HG03457 (cell line): ENCODE measurements around the gene CIB4.

Experiments
- ATAC-seq: cut with Tn5 transposase; IDR thresholded peaks from one replicate; pipeline ENCODE4 v1.9.1; 2021; ENCODE audit warnings: moderate number of reproducible peaks; ENCODE audit not compliant: unreplicated experiment

The CIB4 gene

DNA sequence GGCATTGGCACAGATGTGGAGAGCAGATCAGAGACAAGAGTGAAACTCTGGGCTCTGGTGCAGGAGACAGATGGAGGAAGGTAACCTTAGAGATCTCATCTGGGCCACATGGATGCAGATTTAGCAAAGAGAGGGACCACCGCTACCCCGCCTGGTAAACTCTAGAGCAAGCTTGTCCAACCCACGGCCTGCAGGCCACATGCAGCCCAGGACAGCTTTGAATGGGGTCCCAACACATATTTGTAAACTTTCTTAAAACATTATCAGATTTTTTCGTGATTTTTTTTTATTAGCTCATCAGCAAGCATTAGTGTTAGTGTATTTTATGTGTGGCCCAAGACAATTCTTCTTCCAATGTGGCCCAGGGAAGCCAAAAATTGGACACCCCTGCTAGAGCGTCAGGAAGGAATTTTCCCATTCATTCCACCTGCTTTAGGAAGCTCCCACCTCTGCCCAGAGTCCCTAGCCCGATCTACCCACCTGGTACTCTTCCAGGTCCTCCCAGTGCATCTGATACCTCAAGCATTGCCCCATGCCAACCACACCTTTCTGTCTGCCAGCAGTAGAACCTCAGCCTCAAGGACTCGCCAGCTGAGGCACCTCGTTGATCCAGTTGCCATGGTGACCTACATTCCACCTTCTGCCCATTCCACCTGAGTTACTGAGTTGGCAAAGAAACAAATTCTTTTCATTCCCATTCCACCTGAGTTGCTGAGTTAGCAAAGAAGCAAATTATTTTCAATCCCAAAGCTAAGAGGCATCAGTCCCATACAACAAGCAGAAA is at the start of gene CIB4:
CIB4 (minus strand) TSS at position 586 of the 784 bp plus-strand sequence; CDS start at position 534, 52 bp downstream.
- no peak for ATAC-seq

DNA sequence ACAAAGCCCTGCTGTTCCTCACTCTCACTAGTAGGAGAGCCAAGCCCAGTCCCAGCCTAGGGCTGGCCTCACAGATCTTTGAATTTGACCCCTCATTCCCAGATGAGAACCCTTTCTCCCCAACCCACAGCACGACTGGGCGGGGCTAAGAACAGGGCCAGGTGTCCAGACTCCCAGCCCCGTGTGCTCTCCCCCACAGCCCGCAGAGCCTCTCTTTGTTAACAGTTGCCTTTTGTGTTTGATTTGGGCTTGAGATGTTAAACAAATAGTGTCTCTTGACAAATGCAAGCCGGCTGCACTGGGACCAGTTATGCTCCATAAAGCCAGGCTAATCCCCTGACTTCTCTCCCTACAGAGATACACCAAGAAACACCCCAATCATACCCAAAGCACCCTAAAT is 46.6 kb upstream of the CIB4 start:
- ATAC-seq = no peak

DNA sequence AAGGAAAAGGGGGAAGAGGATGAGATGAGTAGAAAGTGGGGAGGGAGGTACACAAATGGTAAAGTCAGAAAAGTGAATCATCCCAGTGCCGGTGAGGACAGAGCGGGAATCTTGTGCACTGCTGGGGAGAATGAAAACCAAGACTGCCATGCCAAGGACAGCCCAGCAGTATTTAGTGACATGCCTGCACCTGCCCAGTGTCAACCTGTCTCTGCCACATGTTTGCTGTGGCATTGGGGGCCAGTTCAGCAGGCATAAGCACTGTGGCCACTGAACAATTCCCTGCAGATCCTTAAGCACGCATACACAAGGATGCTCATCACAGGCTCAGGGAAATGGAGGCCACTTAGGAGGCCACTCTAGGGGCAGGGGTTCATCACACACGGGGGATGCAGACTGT is 46.2 kb upstream of the CIB4 start:
- no peak for ATAC-seq

DNA sequence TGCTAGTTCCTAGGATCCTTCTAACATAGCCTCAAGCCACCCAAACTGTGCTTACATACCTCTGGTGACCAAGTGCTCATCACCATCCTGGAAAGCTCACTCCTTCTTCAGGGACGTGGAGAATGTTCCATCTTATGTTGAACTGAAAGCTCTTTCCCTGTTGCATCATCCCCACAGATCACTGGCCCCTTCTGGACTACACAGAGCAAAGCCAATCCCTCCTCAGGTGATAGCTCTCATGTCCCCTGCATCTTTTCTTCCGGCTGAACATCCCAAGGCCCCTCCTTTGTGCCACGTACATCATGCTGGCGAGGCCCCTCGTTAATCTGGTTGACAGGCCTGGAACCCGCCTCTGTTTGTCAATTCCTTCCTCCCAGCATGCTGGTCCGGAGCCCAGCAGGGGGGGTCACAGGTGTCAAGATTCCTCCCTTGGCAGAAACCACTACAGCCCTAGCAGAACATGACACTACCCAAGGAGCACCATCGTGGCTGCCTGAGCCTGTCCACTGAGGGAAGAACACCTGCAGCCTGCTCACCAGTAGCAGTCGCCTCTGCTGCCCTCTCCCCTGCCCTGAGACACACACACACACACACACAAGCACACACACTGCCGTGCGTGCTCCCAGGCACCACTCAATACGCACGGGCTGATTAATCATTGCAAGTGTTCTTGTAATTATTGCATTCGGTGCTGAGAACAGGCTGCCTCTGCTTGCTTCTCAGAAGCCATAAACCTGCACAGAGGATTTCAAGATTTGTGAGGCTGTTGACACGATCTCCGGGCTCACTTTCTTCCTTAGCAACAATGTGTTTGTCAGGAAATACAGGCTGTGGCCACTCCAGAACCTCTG is 45.0 kb upstream of the CIB4 start:
- ATAC-seq = no peak

DNA sequence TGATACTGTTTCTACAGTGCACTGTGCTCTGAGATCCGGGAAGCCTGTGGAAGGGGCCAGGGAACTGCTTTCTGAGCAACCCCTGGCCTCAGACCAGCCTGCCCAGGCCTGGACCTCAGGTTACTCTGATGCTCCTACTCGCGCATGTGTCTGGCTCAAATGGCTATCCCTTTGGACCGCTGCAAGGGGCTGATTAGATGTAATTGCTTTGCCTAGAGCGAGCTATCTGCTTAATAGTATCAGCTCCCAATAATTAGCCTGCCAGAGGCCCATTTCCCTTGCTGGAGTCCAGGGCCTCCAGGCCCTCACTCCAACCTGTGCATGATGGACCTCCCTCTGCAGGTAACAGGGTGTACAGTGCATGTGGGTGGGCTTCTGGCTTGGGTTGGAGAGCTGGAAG is 44.2 kb upstream of the CIB4 start:
- no peak for ATAC-seq

DNA sequence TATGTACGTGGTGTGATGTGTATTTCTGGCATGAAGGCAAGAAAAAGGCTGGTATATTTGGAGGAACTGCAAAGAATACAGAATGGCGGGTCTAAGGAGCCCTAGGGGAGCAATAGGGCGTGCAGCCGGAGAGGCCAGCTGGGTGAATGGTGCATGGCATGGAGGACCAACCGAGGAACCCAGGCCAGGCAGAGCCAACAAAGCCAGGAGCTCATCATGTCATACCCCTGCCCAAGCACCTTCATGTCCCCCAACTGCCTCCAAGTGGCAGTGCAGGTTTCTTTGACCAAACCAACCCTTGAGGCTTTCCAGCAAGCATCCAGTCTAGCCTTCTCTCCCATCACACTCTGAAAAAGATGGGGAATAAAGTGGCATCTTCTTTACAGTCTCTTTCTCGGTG is 42.4 kb upstream of the CIB4 start:
- no peak for ATAC-seq

DNA sequence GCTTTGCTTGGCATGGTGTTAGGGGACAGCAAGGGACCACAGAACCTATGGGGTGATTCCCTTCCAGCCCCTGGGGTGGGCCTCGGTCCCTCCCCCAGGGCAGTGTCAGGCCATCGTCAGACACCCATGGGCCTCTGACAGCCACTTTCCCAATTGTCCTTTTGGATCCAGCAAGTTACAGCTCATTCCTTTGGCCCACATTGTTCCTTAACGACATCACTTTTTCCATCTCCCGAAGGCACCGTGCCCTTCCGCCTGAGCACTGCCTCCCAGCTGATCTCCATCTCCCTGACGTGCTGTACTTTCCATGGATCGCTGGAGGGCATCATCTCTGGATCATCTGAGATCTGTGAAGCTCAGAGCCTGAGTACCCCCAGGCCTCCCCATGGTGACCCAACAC is 41.0 kb upstream of the CIB4 start:
- ATAC-seq = no peak

DNA sequence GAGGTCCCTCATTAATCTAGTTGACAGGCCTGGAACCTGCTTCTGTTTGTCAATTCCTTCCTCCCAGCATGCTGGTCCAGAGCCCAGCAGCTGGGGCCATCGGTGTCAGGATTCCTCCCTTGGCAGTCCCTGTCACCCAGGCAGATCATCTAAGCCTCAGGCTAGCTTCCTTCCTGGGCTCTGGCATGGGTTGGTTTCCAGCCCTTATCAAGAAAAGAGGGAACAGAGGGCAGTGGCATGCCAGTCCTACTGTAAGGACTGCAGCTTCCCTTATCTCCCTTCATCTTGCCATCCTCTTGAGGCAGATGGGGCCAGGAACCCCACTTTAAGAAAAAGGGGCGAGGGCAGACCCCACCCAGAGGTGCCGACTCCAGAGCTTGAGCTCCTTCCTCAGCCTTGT is 40.5 kb upstream of the CIB4 start:
- no peak for ATAC-seq

DNA sequence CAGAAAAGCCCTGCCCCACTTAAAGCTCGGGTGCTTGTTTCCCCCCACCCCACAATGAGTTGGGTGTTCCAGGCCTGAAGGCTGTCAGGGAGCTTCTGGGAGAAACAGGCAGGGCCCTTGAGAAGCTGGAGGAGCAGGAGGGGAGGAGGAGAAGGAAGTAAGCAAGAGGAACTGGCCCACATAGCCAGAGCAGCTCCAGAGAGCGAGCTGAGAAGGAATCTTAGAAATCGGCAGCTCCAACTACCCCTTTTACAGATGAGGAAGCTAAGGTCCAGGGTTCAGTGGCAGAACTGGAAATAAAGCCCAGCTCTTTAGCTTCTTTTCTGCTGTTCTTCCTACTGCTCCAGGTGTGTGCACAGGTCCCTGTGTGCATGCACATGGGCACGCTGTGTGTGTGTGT is 38.7 kb upstream of the CIB4 start:
- ATAC-seq = no peak

DNA sequence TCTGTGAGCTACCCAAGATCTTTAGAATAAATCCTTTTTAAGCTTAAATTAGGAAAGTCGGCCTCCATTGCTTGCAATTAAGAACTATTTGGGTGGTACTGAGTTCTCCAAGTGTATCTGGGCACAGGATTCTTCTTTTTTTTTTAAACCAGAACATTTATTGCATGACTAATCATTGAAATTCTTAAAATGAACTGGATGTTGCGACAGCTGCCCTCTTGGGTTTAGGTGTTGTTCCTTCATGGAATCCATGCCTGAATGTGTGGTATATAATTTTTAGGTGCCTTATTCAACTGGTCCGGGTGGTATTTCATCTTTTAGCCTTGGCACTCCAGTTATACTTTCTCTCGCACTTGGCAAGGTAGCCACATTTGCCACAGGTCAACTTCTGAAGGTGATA is 36.9 kb upstream of the CIB4 start:
- no peak for ATAC-seq

DNA sequence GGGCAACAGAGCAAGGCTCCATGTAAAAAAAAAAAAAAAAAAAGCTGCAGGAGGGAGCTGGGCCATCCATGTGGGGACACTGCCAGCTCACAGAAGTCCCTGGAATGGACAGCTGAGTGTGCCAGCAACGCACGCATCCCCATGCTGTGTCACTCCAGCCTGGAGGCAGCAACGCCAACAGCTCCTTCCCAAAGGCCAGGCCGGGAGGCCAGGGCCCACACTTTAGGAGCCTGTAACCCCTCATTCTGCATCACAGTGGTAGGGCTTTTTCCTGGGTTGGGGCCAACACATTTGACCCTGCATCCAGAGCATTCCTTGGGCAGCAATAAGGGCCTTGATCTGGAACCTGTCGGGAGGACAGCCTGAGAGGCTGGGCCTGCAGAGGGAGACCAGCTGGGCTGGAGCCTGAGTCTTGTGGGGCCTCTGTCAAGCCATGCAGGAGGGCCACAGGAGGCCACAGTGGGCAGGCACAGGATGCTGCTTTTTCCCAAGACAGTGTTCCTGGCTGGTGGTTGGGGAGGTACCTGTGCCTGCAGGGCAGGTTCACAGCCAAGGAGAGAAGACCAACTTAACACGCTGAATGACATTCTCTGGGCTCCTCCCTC is 34.6 kb upstream of the CIB4 start:
- ATAC-seq = no peak

DNA sequence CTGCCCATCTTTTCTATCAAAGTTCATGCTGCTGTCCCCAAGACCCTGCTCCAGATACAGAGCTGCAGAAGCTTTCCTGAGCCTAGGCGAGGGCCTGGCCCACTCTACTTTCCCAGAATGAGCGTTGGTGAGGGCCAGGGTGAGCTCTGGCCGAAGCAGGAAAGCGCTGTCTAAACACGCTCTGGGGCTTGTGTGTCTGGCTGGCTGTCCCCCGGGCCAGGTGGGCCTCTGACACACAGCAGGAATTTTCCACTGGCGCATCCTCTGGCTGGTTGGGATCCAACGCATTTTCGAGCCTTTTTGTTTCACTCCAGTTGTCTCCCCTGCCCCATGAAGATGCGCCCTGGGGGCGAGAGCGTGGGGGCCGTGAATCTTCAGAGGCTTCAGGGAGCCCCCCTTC is 33.6 kb upstream of the CIB4 start:
- ATAC-seq = no peak

DNA sequence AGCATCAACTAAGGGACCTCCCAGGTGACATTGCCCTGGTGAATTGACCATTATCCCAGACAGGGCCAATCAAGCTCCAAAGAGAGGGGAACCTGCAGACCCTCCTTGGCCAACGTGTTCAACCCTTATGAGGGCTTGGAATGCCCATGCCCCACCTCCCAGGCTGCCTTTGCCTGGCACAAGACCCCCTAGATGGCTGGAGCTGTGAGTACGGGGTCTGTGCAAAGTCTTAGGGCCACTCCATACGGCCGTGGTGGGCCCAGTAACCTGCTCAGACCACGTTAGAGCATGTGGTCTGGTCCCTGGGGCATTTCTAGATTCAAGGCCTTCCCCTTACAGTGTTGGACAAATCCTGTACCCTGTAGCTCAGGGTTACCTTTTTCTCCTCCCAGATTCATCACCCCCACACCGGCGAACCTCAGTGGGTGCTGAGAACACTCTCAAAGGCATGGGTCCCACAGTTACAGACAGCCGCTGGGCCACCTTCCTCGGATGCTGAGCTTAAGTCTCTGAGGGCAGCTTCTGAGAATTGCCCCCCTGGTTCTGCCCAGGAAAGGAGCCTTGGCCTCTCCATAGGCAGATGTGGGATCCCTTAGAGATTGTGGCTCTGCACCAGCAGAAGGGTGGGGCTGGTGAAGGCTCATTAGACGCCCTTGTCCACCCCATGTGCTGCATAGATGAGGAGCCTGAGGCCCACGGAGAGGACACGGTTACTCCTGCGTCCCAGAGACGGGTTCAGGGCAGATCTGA is 33.0 kb upstream of the CIB4 start:
- no peak for ATAC-seq

DNA sequence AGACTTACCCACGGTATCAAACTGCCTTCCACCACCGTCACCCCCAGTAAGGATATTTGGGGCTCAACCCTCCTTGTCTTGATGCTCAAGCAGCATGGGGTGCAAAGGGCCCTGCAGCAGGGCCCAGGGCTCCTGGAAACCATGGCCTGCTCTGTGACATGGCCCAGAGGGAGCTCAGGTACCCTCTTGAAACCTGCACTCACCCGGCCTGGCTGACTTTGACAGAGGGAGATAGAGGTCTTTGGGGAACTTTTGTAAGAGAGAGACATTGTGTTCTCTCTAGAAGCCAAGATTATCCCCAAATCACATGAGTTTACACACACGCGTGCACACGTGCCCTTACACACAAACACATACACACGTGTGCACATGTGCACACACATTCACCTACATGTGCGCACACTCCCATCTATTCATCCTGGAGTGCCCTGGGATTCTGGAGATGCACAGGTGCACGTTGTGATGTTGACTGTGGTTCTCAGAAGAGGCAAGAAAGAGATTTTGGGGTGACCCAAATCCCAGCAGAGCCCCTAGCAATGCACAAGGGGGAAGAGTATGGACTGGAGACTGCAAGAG is 31.7 kb upstream of the CIB4 start:
- ATAC-seq = no peak

DNA sequence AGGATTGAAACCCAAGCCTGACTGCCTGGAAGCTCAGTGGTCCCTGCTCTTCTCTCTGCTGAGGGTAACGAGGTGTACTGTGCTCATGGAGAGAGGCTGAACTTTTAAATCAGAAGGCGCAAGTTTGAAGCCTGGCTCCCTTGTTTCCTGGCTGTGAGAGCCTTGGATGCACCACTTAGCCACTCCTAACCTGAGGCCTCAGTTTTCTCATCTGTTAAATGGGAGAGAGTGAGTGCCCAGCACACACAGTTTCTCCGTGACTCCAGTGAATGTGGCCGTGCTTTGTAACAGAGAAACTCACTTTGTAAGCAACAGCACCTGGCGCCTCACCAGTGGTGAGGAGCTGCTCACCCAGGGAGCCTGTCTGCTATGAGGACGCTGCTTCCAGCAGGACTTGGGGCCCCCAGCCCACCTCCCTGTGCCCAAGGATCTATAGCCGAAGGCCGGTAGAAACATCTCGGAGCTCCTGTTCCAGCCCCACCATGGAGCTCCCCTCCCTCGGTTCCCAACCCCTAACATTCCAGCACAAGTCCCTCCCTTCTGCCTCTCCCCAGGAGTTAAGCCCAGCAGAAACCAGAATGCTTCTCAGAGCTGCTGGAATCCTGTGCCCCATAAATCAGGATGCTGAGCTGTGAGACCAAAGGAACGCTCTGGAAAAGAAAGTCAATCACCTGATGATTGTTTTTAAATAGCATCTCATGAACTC is 31.1 kb upstream of the CIB4 start:
- no peak for ATAC-seq

DNA sequence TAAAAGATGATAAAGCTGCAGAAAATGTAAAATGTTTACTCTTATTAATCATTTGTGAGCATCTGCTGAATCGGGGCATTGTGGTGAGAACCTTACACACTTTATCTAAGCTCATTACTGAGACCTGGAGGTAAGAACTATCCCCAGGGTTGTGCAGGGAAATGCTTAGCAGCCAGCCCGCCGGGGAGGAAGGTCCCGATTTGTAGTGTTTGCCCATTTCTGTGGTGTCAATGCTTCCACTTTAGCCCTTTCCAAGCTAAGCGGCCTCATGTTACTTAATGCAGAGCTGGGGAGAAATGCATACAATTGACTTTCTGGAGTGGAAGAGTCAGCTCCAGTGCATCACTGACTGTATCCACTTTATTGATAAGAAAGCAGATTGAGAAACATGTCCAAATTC is 30.5 kb upstream of the CIB4 start:
- no peak for ATAC-seq

DNA sequence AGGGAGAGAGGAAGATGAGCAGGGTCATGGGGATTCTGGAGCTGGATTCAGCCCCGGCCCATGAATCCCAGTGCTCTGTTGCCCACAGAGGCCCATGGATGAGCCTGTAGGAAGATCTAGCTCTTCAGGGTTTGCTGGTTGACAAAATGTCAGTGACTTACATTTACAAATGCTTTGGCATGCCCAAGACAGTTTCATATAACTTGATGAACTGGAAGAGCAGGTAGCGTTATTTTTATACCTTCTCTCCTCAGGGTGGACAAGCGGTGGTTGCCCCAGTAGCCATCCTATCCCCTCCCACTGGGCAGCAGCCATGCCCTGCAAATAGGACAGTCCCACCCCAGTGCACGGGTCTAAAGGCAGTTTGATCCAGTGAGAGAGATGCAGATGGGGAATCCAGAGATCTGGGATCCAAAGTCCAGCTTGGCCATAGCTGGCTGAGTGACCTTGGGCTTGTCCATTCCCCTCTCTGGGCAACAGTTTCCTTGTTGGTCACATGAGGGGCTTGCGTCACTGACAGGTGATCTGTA is 29.8 kb upstream of the CIB4 start:
- no peak for ATAC-seq

DNA sequence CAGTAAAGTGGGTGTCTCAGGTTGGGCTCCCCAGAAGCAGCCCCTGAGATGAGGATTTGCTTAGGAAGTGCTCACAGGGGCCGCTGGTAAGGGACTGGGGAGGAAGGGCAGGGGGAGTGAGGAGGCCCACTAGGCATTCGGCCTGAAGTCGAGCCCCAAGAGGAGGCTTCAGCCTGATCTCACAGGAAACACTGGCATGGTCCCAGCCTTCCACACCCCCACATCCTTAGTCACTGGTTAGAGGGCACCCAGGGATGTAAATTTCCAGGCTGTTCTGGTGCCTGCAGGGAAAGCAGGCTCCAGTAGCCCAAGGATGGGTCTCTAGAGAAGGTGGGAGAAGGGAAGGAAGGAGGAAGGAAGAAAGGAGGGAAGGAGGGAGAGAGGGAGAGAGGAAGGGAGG is 29.0 kb upstream of the CIB4 start:
- no peak for ATAC-seq

DNA sequence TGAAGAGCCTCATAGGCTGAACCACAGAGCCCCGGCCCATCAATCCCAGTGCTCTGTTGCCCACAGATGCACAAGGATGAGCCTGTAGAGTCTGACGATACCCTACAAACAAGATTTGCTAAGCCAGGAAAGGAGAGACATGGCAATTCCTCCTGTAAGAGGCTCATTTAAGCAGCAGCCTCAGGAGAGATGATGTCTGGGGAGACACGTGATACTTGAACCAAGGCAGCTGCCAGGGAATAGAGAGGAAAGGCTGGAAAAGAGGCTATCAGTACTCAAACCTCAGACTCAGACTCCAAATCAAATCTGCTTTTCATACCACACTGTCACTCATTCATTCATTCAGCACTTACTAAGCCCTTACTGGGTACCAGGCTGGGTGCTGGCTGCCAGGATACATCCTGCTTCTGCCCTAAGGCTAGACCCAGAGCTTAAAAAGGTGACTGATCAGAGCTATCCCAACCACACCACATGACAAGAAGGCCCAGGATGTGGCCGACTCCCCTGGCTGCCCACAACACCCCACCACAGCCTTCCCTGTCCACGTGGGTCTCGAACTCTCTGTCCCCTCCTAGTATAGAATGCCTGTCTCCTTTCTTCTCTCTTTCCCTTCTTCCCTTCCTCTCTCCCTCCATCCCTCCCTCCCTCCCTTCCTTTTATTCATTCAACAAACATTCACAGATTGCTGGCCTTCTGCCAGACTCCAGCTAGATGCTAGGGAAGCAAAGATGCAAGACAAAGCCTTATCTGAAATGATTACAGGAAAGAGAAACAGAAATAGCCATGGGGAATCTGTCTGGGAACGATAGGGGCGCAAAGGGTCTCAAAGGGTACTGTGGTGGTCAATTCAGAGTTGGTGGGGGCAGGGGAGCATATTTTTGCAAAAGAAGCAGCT is 27.9 kb upstream of the CIB4 start:
- ATAC-seq = no peak
